B cell (primary cell): ENCODE data around the gene SLC8B1. TPM values are rescaled to one million over a fixed set of nuclear protein-coding genes. Genes with fewer than 3 reads are reported as not detected.

ENCODE experiments used
- ATAC-seq: fragments of 200-7000 bp; cut with Tn5 transposase; one replicate; pipeline ENCODE4 v1.10.0; 2021; ENCODE audit warnings: low read depth, mild to moderate bottlenecking, moderate number of reproducible peaks, moderate library complexity
- CTCF ChIA-PET: fragments of 350-600 bp; sonication (Branson Sonifier 250); formaldehyde crosslinking; loops from one replicate; lab custom pipeline; 2021; ENCODE audit warnings: antibody characterized with exemption, inconsistent platforms; lab: Charles Lee
- POLR2A ChIA-PET: fragments of 350-600 bp; sonication (Branson Sonifier 250); formaldehyde crosslinking; loops from one replicate; lab custom pipeline; 2021; ENCODE audit warnings: antibody characterized with exemption; lab: Charles Lee
- DNase-seq: peaks from one replicate; pipeline ENCODE4 v3.0.0; 2013
- H2AFZ ChIP-seq: 2 replicates; pipeline ENCODE4 v1.6.1; 2012; ENCODE audit warnings: mild to moderate bottlenecking, low read depth, low read length; ENCODE audit not compliant: insufficient read depth, poor library complexity, severe bottlenecking
- H3K27ac ChIP-seq, 2 donors: 1 replicate in 1 of 2; 2 replicates in 1 of 2; pipeline ENCODE4 v1.5.1; 2012 to 2013; ENCODE audit warnings: low read length in 2 of 2, mild to moderate bottlenecking in 2 of 2, moderate library complexity in 1 of 2
- H3K27me3 ChIP-seq, 4 experiments: fragments of 200-600 bp in 1 of 4; sonication (generic) in 1 of 4; replicated peaks in 1 of 4; 1 replicate in 2 of 4; 2 replicates in 2 of 4; pipeline versions ENCODE4 v1.6.1 to v1.7.0; 2013 to 2016; ENCODE audit warnings: low read length in 3 of 4, mild to moderate bottlenecking in 2 of 4, mixed read lengths in 1 of 4, moderate library complexity in 1 of 4; ENCODE audit not compliant: insufficient read depth in 4 of 4, control insufficient read depth in 3 of 4; ENCODE audit errors: control extremely low read depth in 1 of 4
- H3K36me3 ChIP-seq, 2 experiments: replicated peaks in 1 of 2; 1 replicate in 1 of 2; 2 replicates in 1 of 2; pipeline versions ENCODE4 v1.6.1 to v1.7.1; 2013; ENCODE audit warnings: low read length in 1 of 2; ENCODE audit not compliant: insufficient read depth in 2 of 2, control insufficient read depth in 1 of 2; ENCODE audit errors: control extremely low read depth in 1 of 2, extremely low read depth in 1 of 2
- H3K4me1 ChIP-seq, 2 donors: fragments of 200-600 bp in 1 of 2; sonication (generic) in 1 of 2; 1 replicate in 1 of 2; 2 replicates in 1 of 2; pipeline versions ENCODE4 v1.5.1 to v1.6.1; 2013 to 2017; ENCODE audit warnings: low read length in 2 of 2; ENCODE audit not compliant: control insufficient read depth in 2 of 2, insufficient read depth in 2 of 2
- H3K4me2 ChIP-seq: replicated peaks from 2 replicates; pipeline ENCODE3; 2012; ENCODE audit warnings: mild to moderate bottlenecking, low read depth, low read length; ENCODE audit not compliant: poor library complexity, severe bottlenecking
- H3K4me3 ChIP-seq, 5 experiments: fragments of 200-600 bp in 1 of 5; sonication (generic) in 1 of 5; 1 replicate in 3 of 5; 2 replicates in 2 of 5; pipeline versions ENCODE4 v1.5.1 to v1.7.0; 2011 to 2016; ENCODE audit warnings: low read length in 4 of 5, mild to moderate bottlenecking in 4 of 5, low read depth in 2 of 5, control low read depth in 1 of 5, moderate library complexity in 1 of 5; ENCODE audit not compliant: insufficient read depth in 1 of 5; ENCODE audit errors: control extremely low read depth in 1 of 5, extremely low read depth in 1 of 5
- H3K79me2 ChIP-seq: fragments of 200-600 bp; sonication (generic); one replicate; pipeline ENCODE4 v1.6.0; 2016; ENCODE audit warnings: low read length; ENCODE audit not compliant: control insufficient read depth, insufficient read depth
- H3K9ac ChIP-seq: fragments of 200-600 bp; sonication (generic); 2 replicates; pipeline ENCODE4 v1.6.1; 2017; ENCODE audit warnings: mild to moderate bottlenecking, low read length, moderate library complexity
- H3K9me3 ChIP-seq, 3 donors: one replicate each; pipeline versions ENCODE4 v1.6.1 to v1.7.1; 2013; ENCODE audit warnings: low read length in 2 of 3; ENCODE audit not compliant: control insufficient read depth in 2 of 3, insufficient read depth in 1 of 3; ENCODE audit errors: control extremely low read depth in 1 of 3
- H4K20me1 ChIP-seq: 2 replicates; pipeline ENCODE4 v1.6.0; 2012; ENCODE audit warnings: mild to moderate bottlenecking, low read length; ENCODE audit not compliant: insufficient read depth, control insufficient read depth, poor library complexity, severe bottlenecking
- H3K27ac Mint-ChIP-seq: one replicate; pipeline ENCODE4 v1.8.0; 2021; ENCODE audit warnings: mixed read lengths
- H3K27me3 Mint-ChIP-seq: one replicate; pipeline ENCODE4 v1.8.0; 2021; ENCODE audit warnings: mixed read lengths
- H3K4me1 Mint-ChIP-seq: one replicate; pipeline ENCODE4 v1.8.0; 2021; ENCODE audit warnings: mixed read lengths
- H3K4me3 Mint-ChIP-seq: one replicate; pipeline ENCODE4 v1.8.0; 2021; ENCODE audit warnings: mixed read lengths
- H3K9me3 Mint-ChIP-seq: one replicate; pipeline ENCODE4 v1.8.0; 2022; ENCODE audit warnings: mixed read lengths; ENCODE audit not compliant: insufficient read depth
- EZH2 ChIP-seq: IDR thresholded peaks from 2 replicates; pipeline ENCODE4 v1.6.1; 2012; ENCODE audit warnings: borderline replicate concordance, low read depth, mild to moderate bottlenecking, moderate library complexity, low read length; ENCODE audit not compliant: insufficient read depth, poor library complexity, severe bottlenecking
- WGBS: methylation state at CpG from one replicate; pipeline ENCODE4 v1.1.5; 2013; ENCODE audit warnings: missing lambda C conversion rate; ENCODE audit not compliant: insufficient coverage; 5-methylcytosine and 5-hydroxymethylcytosine counted together
- intact Hi-C: fragments of 100-400 bp; cut with micrococcal nuclease; formaldehyde crosslinking; loops from one replicate; pipeline ENCODE4 v1.10.0; 2022
- polyA plus RNA-seq: library from polyadenylated mRNA; depleted of rRNA; stranded (reverse); fragments of >200 nt; gene quantifications from 2 replicates; pipeline ENCODE4 v1.2.3, GENCODE V29; 2012
- total RNA-seq, 2 donors: library from RNA; stranded (reverse); fragments of 120-200 nt in 1 of 2; gene quantifications; 1 replicate in 1 of 2; 2 replicates in 1 of 2; pipeline versions ENCODE4 v1.2.3 to v1.2.4, GENCODE V29; 2013 to 2022
- TF ChIP-seq, protein P1 (sequence below): fragments of 200-600 bp; IDR thresholded peaks from one replicate; pipeline ENCODE4 v1.8.0; 2022; ENCODE audit warnings: antibody characterized with exemption, mild to moderate bottlenecking

Gene SLC8B1
- total and polyA plus RNA-seq, 2 donors (not counting 1 experiment from before 2014, with no cell fraction given), result 18.7 to 35.6 TPM

DNA sequence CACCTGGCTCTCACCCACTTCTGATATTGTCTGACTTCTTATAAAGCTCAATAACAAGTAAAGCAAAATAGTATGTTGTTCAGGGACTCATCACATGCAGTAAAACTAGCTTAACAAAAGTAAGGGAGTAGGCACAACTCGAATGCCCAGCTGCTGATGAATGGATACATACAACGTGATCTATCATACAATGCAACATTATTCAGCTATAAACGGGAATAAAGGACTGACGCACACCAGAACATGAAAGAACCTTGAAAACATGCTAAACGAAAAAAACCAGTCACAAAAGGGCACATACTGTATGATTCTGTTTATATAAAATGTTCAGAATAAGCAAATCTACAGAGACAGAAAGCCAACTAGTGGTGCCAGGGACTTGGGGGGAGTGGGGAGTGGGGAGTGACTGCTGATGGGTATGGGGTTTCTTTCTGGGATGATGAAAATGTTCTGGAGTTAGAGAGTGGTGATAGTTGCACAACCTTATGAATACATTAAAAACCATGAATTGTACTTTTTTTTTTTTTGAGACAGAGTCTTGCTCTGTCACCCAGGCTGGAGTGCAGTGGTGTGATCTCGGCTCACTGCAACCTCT lies 34.6 kb upstream of the SLC8B1 start:
- TF ChIP-seq EZH2, result no peak
- TF ChIP-seq, protein P1, sequence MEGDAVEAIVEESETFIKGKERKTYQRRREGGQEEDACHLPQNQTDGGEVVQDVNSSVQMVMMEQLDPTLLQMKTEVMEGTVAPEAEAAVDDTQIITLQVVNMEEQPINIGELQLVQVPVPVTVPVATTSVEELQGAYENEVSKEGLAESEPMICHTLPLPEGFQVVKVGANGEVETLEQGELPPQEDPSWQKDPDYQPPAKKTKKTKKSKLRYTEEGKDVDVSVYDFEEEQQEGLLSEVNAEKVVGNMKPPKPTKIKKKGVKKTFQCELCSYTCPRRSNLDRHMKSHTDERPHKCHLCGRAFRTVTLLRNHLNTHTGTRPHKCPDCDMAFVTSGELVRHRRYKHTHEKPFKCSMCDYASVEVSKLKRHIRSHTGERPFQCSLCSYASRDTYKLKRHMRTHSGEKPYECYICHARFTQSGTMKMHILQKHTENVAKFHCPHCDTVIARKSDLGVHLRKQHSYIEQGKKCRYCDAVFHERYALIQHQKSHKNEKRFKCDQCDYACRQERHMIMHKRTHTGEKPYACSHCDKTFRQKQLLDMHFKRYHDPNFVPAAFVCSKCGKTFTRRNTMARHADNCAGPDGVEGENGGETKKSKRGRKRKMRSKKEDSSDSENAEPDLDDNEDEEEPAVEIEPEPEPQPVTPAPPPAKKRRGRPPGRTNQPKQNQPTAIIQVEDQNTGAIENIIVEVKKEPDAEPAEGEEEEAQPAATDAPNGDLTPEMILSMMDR, result no peak
- no peak overlapping the region for H3K27ac ChIP-seq
- no peaks in the 10 kb centered on the region for H4K20me1 ChIP-seq
- no peak overlapping the region for H3K9ac ChIP-seq
- ChIA-PET POLR2A (no interaction called here), CTCF (no interaction called here)
- H3K36me3 ChIP-seq, result peaks cover 0 to 6% of the 10 kb centered on the region in 2 experiments
- no peak overlapping the region for H2AFZ ChIP-seq
- no peak overlapping the region for H3K4me3 Mint-ChIP-seq
- H3K9me3 ChIP-seq, result no peaks in the 10 kb centered on the region
- no peak overlapping the region for H3K4me2 ChIP-seq
- no peaks in the 10 kb centered on the region for H3K9me3 Mint-ChIP-seq
- no peaks in the 10 kb centered on the region for H3K79me2 ChIP-seq
- no peaks in the 10 kb centered on the region for H3K27me3 ChIP-seq
- no peaks in the 10 kb centered on the region for H3K27me3 Mint-ChIP-seq
- WGBS, result no CpG with 5 or more reads among the region's 6 CpGs
- H3K4me1 ChIP-seq, result peaks cover 0 to 7% of the 10 kb centered on the region in 2 donors
- DNase-seq (no peak), ATAC-seq (no peak)
- peaks cover 9% of the 10 kb centered on the region for H3K4me1 Mint-ChIP-seq
- intact Hi-C loops, result no loop called here
- H3K27ac Mint-ChIP-seq, result no peak overlapping the region
- H3K4me3 ChIP-seq, result no peak overlapping the region

DNA sequence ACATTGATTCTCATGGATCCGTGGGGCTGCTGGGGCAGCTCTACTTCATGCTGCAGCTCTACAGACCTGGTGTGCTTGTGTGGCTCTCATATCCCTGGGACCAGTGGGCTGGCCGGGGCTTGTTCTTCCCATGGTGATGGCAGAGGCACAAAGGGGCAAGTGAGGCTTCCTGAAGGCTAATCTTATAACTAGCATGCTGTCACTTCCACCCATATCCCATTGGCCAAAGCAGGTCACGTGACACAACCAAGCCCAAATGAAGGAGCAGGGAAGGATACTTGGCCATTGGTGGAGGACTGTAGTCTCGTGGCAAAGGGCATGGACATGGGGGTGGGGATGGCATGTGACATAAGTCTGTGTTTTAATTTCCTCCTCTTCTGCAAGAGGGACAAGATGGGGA lies 33.4 kb upstream of the SLC8B1 start:
- Mint-ChIP-seq H3K4me1 (peaks cover 9% of the 10 kb centered on the region), H3K27ac (no peak overlapping the region), H3K9me3 (no peaks in the 10 kb centered on the region), H3K4me3 (no peak overlapping the region), H3K27me3 (no peaks in the 10 kb centered on the region)
- Histone ChIP-seq H2AFZ (no peak overlapping the region), H3K79me2 (no peaks in the 10 kb centered on the region), H3K27me3 (no peaks in the 10 kb centered on the region), H3K9me3 (no peaks in the 10 kb centered on the region), H3K4me3 (no peak overlapping the region), H3K36me3 (peaks cover 0 to 5% of the 10 kb centered on the region in 2 experiments), H3K4me2 (no peak overlapping the region), H3K9ac (no peak overlapping the region), H3K4me1 (peaks cover 0 to 7% of the 10 kb centered on the region in 2 donors), H3K27ac (no peak overlapping the region), H4K20me1 (no peaks in the 10 kb centered on the region)
- no peak for ATAC-seq
- ChIA-PET CTCF (no interaction called here), POLR2A (no interaction called here)
- TF ChIP-seq, protein P1, result no peak
- TF ChIP-seq EZH2, result no peak
- intact Hi-C loops, result no loop called here
- no peak for DNase-seq
- WGBS, result 93% methylated on average over 2 of the region's 4 CpGs
